Vagina (tissue), 2 donors: ENCODE results near the gene ZFYVE21.

Source experiments
- POLR2AphosphoS5 ChIP-seq, 2 donors: sonication (generic); formaldehyde crosslinking; IDR thresholded peaks; one replicate each; pipeline ENCODE4 v1.9.0; 2017; ENCODE audit warnings: antibody characterized with exemption in 2 of 2, mild to moderate bottlenecking in 2 of 2, low read depth in 1 of 2; ENCODE audit not compliant: insufficient read depth in 1 of 2
- TF ChIP-seq, protein P1 (sequence below), 3 experiments: fragments of 450-650 bp in 2 of 3; fragments of 200-600 bp in 1 of 3; sonication (generic) in 1 of 3; IDR thresholded peaks; one replicate each; pipeline ENCODE4 v1.5.1; 2017 to 2019; ENCODE audit warnings: antibody characterized with exemption in 3 of 3, mild to moderate bottlenecking in 2 of 3, moderate library complexity in 2 of 3

DNA sequence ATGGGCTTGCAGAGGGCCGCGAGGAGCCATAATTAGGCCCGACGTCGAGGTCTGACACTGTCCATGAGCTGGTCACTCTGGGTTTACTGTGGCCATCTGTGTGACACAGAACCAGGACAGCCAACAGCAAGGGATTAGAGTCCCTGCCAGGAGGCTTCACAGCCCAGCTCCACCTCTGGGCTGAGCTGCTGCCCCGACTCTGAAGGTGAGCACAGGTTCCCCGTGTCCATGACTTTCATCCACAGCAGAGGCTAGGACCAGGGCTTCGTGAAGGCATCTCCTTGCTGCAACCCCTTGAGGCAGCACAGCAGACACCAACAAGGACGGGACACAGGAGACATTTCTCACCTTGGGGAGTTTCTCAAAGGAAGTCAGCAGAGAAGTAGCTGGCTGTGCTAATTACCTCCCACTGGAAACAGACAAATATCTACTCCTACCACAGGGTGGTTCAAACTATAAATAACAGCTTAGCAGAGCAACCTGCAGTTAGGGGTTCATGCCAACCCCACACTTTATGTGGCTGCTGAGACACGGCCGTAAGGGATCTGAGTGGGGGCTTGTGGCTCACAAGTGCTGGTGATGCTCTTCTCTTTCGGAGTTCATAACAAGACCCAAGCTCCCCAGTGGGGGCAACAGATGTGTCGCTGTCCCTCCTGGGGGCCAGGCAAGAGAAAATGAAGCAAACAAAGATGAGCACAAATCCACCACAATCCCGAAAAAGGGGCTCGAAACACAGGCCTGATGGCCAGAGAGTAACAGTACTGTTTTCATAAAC lies 29.2 kb downstream of the ZFYVE21 start:
- TF ChIP-seq, protein P1, sequence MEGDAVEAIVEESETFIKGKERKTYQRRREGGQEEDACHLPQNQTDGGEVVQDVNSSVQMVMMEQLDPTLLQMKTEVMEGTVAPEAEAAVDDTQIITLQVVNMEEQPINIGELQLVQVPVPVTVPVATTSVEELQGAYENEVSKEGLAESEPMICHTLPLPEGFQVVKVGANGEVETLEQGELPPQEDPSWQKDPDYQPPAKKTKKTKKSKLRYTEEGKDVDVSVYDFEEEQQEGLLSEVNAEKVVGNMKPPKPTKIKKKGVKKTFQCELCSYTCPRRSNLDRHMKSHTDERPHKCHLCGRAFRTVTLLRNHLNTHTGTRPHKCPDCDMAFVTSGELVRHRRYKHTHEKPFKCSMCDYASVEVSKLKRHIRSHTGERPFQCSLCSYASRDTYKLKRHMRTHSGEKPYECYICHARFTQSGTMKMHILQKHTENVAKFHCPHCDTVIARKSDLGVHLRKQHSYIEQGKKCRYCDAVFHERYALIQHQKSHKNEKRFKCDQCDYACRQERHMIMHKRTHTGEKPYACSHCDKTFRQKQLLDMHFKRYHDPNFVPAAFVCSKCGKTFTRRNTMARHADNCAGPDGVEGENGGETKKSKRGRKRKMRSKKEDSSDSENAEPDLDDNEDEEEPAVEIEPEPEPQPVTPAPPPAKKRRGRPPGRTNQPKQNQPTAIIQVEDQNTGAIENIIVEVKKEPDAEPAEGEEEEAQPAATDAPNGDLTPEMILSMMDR (IDR thresholded peaks at IDR 0.05): no peak
- no peak for TF ChIP-seq POLR2AphosphoS5 (IDR thresholded peaks at IDR 0.05; ENCODE audit: insufficient read depth in 1 of 2, low read depth in 1 of 2)
